GM18498 (cell line): ENCODE results near the gene AIG1.
"Not testable (repeated sequence)": the region's sequence is repeated elsewhere in the genome, so short reads cannot be mapped to it uniquely, and the experiment has no call there.

ENCODE experiments used
- ATAC-seq: cut with Tn5 transposase; IDR thresholded peaks from one replicate; pipeline ENCODE4 v1.9.1; 2021; ENCODE audit warnings: mild to moderate bottlenecking, moderate library complexity; ENCODE audit not compliant: unreplicated experiment

The AIG1 gene

GRCh38 chr6:143307760-143308159, 247.1 kb downstream of the AIG1 start:
- ATAC-seq = not testable (repeated sequence)

GRCh38 chr6:143313163-143313562, 252.5 kb downstream of the AIG1 start:
- no peak for ATAC-seq

- ATAC-seq = no peak
Measured at GRCh38 chr6:143321491-143322086, 260.9 kb downstream of the AIG1 start.

- no peak for ATAC-seq
Measured at GRCh38 chr6:143322386-143322785, 261.7 kb downstream of the AIG1 start.

GRCh38 chr6:143323729-143324470, 263.2 kb downstream of the AIG1 start:
- no peak for ATAC-seq

GRCh38 chr6:143325379-143326140, 264.9 kb downstream of the AIG1 start:
- no peak for ATAC-seq

- ATAC-seq = no peak
Measured at GRCh38 chr6:143328876-143329275, 268.2 kb downstream of the AIG1 start.

GRCh38 chr6:143329323-143329722, 268.6 kb downstream of the AIG1 start:
- ATAC-seq = no peak

GRCh38 chr6:143331362-143331761, 270.7 kb downstream of the AIG1 start:
- no peak for ATAC-seq

- no peak for ATAC-seq
Measured at GRCh38 chr6:143332153-143332845, 271.6 kb downstream of the AIG1 start.

- ATAC-seq = no peak
Measured at GRCh38 chr6:143333081-143333480, 272.4 kb downstream of the AIG1 start.

GRCh38 chr6:143333749-143334520, 273.2 kb downstream of the AIG1 start:
- no peak for ATAC-seq

- ATAC-seq = no peak
Measured at GRCh38 chr6:143335865-143336264, 275.2 kb downstream of the AIG1 start.

- no peak for ATAC-seq
Measured at GRCh38 chr6:143336446-143337152, 275.9 kb downstream of the AIG1 start.

- ATAC-seq = no peak
Measured at GRCh38 chr6:143337201-143337949, 276.7 kb downstream of the AIG1 start.

- no peak for ATAC-seq
Measured at GRCh38 chr6:143339223-143339622, 278.5 kb downstream of the AIG1 start.

GRCh38 chr6:143345477-143345876, 284.8 kb downstream of the AIG1 start:
- ATAC-seq = not testable (repeated sequence)

- ATAC-seq = no peak
Measured at GRCh38 chr6:143346004-143346403, 285.3 kb downstream of the AIG1 start.

GRCh38 chr6:143348531-143348930, 287.8 kb downstream of the AIG1 start:
- no peak for ATAC-seq
